Skeletal muscle satellite cell (primary cell): ENCODE measurements around the gene PAK6.
A peak's percentile ranks its signal among the peaks of the same experiment; 100 is the strongest.

Experiments used
- H3K27me3 ChIP-seq: 2 replicates; pipeline ENCODE4 v1.7.0; 2013; ENCODE audit warnings: low read length; ENCODE audit not compliant: control insufficient read depth, insufficient read depth
- H3K36me3 ChIP-seq: 2 replicates; pipeline ENCODE4 v1.7.0; 2013; ENCODE audit warnings: mild to moderate bottlenecking, control low read depth, low read length; ENCODE audit not compliant: insufficient read depth
- H3K4me1 ChIP-seq: 2 replicates; pipeline ENCODE4 v1.7.0; 2013; ENCODE audit warnings: low read length; ENCODE audit not compliant: control insufficient read depth, insufficient read depth
- H3K4me2 ChIP-seq: 2 replicates; pipeline ENCODE4 v1.7.0; 2013; ENCODE audit warnings: mild to moderate bottlenecking, low read length
- H3K4me3 ChIP-seq: 2 replicates; pipeline ENCODE4 v1.7.0; 2013; ENCODE audit warnings: low read length
- H3K9ac ChIP-seq: 2 replicates; pipeline ENCODE4 v1.7.0; 2013; ENCODE audit warnings: mild to moderate bottlenecking, low read depth, low read length, moderate library complexity
- H3K9me3 ChIP-seq: replicated peaks from 2 replicates; pipeline ENCODE4 v1.7.0; 2013; ENCODE audit warnings: mild to moderate bottlenecking, control low read depth, low read length

PAK6 gene

DNA sequence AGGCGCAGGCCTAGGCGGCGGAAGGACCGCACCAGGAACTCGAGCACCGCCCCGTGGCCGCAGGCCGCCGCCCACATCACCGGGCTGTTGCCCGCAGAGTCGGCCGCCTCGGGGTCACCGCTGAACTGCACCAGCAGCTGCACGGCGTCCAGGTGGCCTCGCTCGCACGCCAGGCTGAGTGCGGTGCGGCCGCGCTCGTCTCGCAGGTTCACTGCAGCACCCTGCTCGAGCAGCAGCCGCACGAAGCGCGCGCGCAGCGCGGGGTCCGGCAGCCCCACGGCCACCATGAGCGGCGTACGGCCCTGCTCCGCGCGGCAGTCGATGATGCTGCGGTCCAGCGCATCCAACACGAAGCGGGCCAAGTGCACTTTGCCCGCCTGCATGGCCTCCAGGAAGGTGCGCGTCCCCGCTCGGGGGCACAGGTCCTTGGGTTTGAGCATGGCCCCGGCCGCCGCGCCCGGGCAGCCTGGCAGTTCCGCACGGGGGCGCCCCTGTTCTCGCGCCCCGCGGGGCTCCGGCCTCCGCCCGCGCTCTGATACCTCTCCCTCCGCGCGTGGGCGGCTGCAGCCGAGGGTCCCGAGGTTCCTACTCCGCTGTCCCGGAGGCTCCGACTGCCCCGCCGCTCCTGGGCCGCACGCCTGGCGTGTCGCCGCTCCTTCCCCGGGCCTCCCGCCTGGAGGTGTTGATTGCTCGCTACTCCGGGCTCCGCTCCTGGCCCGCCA is 43.4 kb downstream of the PAK6 start:
- peaks cover 79% of the 10 kb centered on the region for H3K27me3 ChIP-seq
- no peak overlapping the region for H3K9ac ChIP-seq
- H3K36me3 ChIP-seq = no peaks in the 10 kb centered on the region
- no peaks in the 10 kb centered on the region for H3K9me3 ChIP-seq
- H3K4me1 ChIP-seq = peaks cover 22% of the 10 kb centered on the region
- peak overlapping the region; percentile 86 for H3K4me2 ChIP-seq
- H3K4me3 ChIP-seq = peak overlapping the region; percentile 54

GRCh38 chr15:40282869-40283614 is 44.2 kb downstream of the PAK6 start, which contains the start of gene ANKRD63:
TSS of gene ANKRD63 (minus strand) at chr15:40283064. CDS start at chr15:40282586, 478 bp downstream.
- Histone ChIP-seq H3K9me3 (no peaks in the 10 kb centered on the region), H3K36me3 (no peaks in the 10 kb centered on the region), H3K4me3 (peak within 1 kb of the TSS; percentile 54), H3K4me1 (peaks cover 22% of the 10 kb centered on the region), H3K9ac (no peak within 1 kb of the TSS), H3K27me3 (peaks cover 80% of the 10 kb centered on the region), H3K4me2 (peak within 1 kb of the TSS; percentile 86)

DNA sequence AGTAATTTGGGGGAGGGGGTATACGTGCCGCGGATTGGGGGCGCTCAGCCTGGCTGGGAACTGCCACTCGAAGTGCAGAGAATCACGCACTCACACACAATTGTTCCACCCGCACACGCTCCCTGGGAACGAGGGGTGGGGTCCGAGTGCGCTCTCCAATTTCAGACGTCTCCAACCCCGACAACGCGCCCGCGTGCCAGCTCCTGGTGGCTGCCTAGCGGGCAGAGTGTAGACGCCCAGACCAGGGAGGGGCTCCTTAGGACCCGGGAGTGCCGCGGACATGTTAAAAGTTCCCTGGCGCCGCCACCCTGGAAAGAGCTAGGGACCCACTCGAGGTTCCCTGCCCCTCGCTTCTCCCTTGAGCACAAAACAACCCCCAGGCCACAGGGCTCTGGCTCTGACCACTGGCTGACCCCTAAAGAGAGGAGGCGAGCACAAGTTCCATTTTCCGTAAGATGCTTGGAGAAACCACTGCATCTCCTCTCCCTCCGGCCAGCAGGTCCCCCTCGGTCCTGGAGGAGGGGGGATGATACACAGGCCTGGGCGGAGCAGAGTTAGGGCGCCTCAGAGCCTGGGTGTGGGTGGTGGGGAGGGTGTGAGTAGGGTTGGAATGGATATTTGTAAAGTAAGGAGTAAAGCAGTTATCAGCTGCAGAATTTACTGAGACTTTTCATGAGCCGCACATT is 44.9 kb downstream of the PAK6 start:
- Histone ChIP-seq H3K27me3 (peaks cover 79% of the 10 kb centered on the region), H3K9ac (no peak overlapping the region), H3K4me1 (peaks cover 22% of the 10 kb centered on the region), H3K9me3 (no peaks in the 10 kb centered on the region), H3K4me3 (no peak overlapping the region), H3K36me3 (no peaks in the 10 kb centered on the region), H3K4me2 (no peak overlapping the region)

DNA sequence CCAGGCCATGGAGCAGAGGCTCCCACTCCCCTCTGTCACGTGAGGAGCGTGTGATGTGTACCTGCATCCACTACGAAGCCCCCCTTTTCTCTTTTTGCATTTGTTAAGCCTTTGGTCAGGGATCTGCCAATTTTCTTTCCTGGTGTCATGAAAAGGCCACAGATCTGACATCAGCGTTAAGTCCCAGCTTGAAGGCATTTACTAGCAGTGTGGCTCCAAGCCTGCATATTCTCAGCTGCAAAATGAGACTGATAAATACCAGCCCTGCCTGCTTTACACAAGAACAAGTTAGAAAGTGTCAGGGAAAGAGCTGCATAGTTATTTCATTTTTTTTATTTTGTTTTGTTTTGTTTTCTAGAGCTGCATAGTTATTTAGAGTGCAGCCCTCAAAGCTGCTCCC is 46.3 kb downstream of the PAK6 start:
- H3K27me3 ChIP-seq = peaks cover 85% of the 10 kb centered on the region
- no peaks in the 10 kb centered on the region for H3K36me3 ChIP-seq
- no peak overlapping the region for H3K4me2 ChIP-seq
- peaks cover 19% of the 10 kb centered on the region for H3K4me1 ChIP-seq
- no peak overlapping the region for H3K4me3 ChIP-seq
- no peaks in the 10 kb centered on the region for H3K9me3 ChIP-seq
- H3K9ac ChIP-seq = no peak overlapping the region

DNA sequence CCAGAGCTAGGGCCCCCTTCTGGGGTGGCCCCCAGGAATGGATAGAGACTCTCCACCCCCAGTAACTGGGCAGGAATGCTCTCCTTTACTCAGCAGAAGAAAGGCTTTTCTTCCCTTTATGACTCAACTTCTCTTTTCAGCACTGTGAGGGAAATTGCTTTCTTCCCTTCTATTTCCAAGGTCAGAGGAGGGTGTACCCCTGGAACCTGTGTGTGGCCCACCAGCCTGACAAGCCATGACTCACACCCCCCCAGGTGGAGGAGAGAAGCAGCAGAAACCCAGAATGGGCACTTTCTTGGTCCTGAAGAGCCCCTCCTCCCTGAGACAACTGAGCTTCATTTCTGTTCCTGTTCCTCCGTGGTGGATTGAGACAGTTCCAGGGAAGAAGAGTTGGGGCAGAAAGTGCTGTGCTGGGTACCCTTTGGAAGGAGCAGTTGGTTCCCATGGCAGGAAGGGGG is 46.7 kb downstream of the PAK6 start:
- Histone ChIP-seq H3K36me3 (no peaks in the 10 kb centered on the region), H3K4me1 (peaks cover 19% of the 10 kb centered on the region)

DNA sequence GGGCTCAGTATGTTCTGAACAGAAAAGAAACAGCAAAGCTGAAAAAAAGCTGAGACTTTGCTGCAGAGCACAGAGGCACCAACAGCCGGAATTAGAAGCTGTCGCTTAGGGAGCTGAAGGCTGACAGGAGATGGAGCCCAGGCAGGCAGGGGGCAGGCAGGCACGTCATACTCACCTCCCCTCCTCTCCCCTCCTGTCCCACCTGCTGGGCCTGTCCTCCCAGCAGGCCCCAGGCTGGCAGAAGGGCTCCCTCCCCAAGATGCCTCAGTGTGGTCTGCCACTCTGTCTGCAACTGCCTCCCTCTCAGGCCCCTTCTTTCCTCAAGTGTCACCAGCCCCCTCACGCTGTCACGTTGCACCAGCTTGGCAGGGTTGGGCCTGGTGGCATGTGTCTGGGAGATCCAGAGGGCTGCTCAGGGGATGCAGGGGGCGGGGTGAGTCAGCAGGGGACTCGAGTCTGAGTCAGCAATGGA is 47.2 kb downstream of the PAK6 start:
- Histone ChIP-seq H3K4me1 (peaks cover 22% of the 10 kb centered on the region), H3K9ac (no peak overlapping the region), H3K4me3 (no peak overlapping the region)

More for the DNA sequence above, 46.7 kb downstream of the PAK6 start:
- no peak overlapping the region for H3K4me3 ChIP-seq
- peaks cover 85% of the 10 kb centered on the region for H3K27me3 ChIP-seq
- H3K9ac ChIP-seq = no peak overlapping the region
- no peak overlapping the region for H3K4me2 ChIP-seq
- H3K9me3 ChIP-seq = no peaks in the 10 kb centered on the region

GRCh38 chr15:40286794-40287193 is 47.9 kb downstream of the PAK6 start:
- no peak overlapping the region for H3K4me3 ChIP-seq
- no peaks in the 10 kb centered on the region for H3K9me3 ChIP-seq
- no peaks in the 10 kb centered on the region for H3K36me3 ChIP-seq
- no peak overlapping the region for H3K4me2 ChIP-seq
- H3K9ac ChIP-seq = no peak overlapping the region
- H3K4me1 ChIP-seq = peaks cover 20% of the 10 kb centered on the region
- H3K27me3 ChIP-seq = peaks cover 78% of the 10 kb centered on the region

More for the DNA sequence above, 47.2 kb downstream of the PAK6 start:
- Histone ChIP-seq H3K36me3 (no peaks in the 10 kb centered on the region), H3K27me3 (peaks cover 80% of the 10 kb centered on the region), H3K4me2 (no peak overlapping the region), H3K9me3 (no peaks in the 10 kb centered on the region)

- peaks cover 13% of the 10 kb centered on the region for H3K4me1 ChIP-seq
- H3K9ac ChIP-seq = no peak overlapping the region
- peaks cover 78% of the 10 kb centered on the region for H3K27me3 ChIP-seq
Measured at GRCh38 chr15:40287505-40287904, 48.6 kb downstream of the PAK6 start.

GRCh38 chr15:40287968-40288367 is 49.1 kb downstream of the PAK6 start:
- H3K4me2 ChIP-seq = no peak overlapping the region
- H3K27me3 ChIP-seq = peaks cover 77% of the 10 kb centered on the region
- H3K4me3 ChIP-seq = no peak overlapping the region
- no peaks in the 10 kb centered on the region for H3K36me3 ChIP-seq
- no peak overlapping the region for H3K9ac ChIP-seq
- H3K9me3 ChIP-seq = no peaks in the 10 kb centered on the region
- H3K4me1 ChIP-seq = peaks cover 8% of the 10 kb centered on the region

More at GRCh38 chr15:40287505-40287904, 48.6 kb downstream of the PAK6 start:
- Histone ChIP-seq H3K4me3 (no peak overlapping the region), H3K4me2 (no peak overlapping the region), H3K9me3 (no peaks in the 10 kb centered on the region), H3K36me3 (no peaks in the 10 kb centered on the region)

DNA sequence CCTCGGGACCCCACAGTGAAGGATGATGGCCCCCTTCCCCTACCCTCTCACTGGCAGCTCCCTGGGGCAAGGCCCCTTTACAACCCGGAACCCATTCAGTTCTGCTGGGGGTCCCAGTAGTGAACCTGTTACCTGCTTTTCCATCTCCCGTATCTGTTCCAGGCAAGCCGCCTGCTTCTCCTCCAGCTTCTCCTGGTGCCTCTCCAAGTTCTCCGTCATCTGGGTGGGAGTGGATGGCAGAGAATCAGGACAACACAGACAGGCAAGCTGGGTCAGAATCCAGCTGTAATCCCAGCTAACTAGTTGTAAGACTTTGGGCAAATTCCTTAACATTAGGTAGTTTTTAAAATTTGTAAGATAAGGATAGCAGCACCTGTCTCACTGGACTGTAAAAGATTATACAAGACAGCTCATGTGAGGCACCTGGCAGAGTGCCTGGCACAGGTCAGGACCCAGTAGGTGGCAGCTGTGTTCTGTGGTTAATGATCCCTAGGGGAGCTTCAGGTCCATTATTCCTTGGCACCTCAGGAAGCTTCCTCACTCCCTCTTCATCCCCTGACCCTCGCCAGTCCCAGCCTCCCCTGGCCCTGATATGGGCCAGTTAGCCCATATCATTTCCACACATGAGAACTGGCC is 50.4 kb downstream of the PAK6 start:
- Histone ChIP-seq H3K27me3 (peaks cover 77% of the 10 kb centered on the region), H3K36me3 (no peaks in the 10 kb centered on the region), H3K4me2 (no peak overlapping the region), H3K4me3 (no peak overlapping the region), H3K4me1 (peaks cover 7% of the 10 kb centered on the region), H3K9me3 (no peaks in the 10 kb centered on the region), H3K9ac (no peak overlapping the region)

DNA sequence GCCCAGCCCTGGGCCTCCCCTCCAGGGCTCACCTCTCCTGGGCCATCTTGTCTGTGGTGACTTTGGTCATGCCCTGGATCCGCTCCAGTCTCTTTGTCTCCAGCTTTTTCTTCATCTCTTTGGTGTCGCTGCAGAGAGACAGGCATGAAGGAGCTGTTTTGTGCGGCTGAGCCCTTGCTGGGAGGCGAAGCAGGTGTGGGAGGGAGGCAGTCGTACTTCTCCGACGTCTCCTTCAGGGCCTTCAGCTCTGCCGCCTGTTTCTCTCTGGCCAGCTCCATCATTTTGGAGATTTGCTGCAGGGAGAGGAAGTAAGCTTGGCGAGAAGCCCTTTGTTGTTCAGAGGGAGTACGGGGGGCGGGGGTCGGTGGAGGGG is 51.7 kb downstream of the PAK6 start:
- no peak overlapping the region for H3K4me3 ChIP-seq
- H3K9me3 ChIP-seq = no peaks in the 10 kb centered on the region
- H3K9ac ChIP-seq = no peak overlapping the region
- H3K4me2 ChIP-seq = no peak overlapping the region
- no peaks in the 10 kb centered on the region for H3K36me3 ChIP-seq
- H3K4me1 ChIP-seq = peaks cover 7% of the 10 kb centered on the region
- peaks cover 84% of the 10 kb centered on the region for H3K27me3 ChIP-seq
